KG1 (cell line): ENCODE data around the gene BANP.
"Not testable (repeated sequence)": the region's sequence is repeated elsewhere in the genome, so short reads cannot be mapped to it uniquely, and the experiment has no call there.

Experiments used
- DNase-seq: peaks from one replicate; lab custom pipeline; 2025; lab: John Stamatoyannopoulos, UW

The BANP gene

GRCh38 chr16:87926246-87927194 lies 24.7 kb upstream of the BANP start:
- DNase-seq: no peak

DNA sequence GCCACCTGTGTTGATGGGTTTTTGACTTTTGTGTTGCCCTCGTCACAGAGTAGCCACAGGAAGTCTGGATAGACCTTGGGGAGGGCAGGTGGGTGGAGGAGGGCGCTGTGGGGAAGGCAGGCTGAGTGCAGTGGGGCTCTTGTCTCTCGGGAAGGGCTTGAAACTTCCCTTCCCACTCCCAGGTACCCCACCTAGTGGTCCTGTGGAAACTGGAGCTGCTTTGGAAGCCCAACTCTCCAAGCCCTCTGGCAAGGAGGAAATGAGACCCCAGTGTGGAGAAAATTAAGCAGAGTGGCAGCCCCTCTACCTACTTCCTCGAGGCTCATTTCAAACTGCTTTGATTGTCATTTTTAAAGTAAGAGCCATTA lies 24.1 kb upstream of the BANP start:
- DNase-seq: no peak

GRCh38 chr16:87929986-87930385 lies 21.2 kb upstream of the BANP start:
- DNase-seq: no peak

GRCh38 chr16:87930456-87930855 lies 20.8 kb upstream of the BANP start:
- no peak for DNase-seq

- DNase-seq: no peak
Measured at GRCh38 chr16:87931504-87931903, 19.7 kb upstream of the BANP start.

GRCh38 chr16:87932475-87933139 lies 18.6 kb upstream of the BANP start:
- DNase-seq: not testable (repeated sequence)

- DNase-seq: no peak
Measured at GRCh38 chr16:87933140-87933495, 18.1 kb upstream of the BANP start.

DNA sequence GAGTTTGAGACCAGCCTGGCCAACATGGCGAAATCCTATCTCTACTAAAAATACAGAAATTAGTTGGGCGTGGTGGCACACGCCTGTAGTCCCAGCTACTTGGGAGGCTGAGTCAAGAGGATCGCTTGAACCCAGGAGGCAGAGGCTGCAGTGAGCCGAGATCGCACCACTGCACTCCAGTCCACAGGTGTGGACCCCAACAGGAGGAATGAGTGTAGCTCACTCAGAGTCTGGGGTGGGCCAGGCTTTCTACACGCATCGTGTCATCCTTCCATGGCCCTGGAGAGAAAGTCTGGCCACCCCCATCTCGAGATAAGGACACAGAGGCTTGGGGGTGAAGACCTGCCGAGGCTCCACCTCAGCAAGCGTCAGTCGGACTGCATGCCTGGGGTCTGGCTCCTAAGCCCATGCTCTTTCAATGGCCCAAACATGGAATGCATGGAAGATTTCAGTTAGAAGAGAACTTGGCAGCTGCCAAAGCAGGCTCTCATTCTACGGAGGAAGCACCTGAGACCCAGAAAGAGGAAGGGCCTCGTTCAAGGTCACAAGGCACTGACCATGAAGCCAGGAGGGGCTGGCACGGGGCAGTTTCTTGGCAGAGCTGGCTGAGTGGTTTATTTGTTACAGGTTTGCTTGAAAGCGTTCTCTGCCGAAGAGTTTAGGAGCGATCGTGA lies 16.3 kb upstream of the BANP start:
- DNase-seq: not testable (repeated sequence)

GRCh38 chr16:87936016-87936374 lies 15.2 kb upstream of the BANP start:
- DNase-seq: not testable (repeated sequence)

DNA sequence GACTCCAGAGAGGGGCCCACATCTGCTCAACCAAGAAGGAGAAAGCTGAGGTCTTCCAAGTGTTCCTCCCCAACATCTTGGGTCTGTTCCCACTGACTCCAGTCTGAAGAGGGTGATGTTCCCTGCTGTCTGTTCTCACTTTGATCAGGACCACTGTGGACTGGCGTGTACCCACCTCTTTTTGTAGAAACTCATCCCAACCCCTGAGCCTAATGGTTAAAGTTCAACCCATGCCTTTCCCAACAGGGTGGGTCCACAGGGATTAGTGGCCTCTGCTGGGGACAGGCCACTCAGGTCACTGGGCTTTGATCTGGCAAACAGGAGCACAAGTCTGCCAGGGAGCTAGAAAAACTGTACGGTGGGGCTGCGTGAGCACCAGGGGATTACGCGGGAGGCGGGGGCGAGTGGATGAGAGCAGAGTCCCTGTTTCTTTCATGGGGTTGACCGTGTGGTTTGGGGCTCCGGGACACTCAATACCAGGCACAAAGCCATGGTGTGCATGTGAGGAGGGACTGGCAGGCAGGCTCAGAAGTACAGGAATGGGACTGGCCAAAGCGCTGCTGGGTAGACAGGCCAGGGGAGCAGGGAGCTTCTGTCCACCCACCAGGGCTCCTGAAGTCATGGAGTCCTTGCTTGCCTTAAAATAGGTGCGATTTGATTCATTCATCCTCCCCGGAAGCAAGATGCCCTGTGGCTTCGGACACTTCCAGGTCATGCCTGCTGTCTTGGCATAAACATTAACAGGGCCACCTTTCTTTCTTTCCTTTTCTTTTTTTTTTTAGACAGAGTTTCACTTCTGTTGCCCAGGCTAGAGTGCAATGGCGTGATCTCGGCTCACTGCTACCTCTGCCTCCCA lies 14.6 kb upstream of the BANP start, which contains the start of gene CA5A:
Gene CA5A (minus strand): TSS at position 155 of the 856 bp plus-strand sequence. CDS start 79 bp downstream, at position 76.
- no peak for DNase-seq

DNA sequence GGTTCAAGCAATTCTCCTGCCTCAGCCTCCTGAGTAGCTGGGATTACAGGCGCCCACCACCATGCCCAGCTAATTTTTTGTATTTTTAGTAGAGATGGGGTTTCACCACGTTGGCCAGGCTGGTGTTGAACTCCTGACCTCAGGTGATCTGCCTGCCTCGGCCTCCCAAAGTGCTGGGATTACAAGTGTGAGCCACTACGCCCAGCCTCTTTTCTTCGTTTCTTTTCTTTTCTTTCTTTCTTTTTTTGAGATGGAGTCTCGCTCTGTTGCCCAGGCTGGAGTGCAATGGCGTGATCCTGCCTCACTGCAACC lies 14.0 kb upstream of the BANP start:
- DNase-seq: not testable (repeated sequence)

DNA sequence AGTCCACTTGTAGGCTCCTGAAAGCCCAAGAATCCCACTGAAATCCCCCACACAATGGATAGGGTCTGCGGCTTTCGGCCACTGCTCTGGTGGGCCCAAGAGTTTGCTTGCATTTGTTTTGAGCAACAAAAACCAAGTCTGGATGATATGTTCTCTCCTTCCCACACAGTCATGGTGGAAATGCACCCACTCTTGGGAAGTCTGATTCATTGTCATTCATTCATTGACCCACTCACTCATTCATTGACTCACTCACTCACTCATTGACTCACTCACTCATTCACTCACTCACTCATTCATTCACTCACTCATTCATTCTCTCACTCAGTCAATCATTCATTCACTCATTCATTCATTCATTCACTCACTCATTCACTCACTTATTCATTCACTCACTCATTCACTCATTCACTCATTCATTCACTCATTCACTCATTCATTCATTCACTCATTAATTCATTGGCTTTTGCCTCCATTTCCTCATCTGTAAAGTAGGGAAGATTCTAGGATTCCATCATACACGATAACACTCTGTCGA lies 12.8 kb upstream of the BANP start:
- DNase-seq: no peak

GRCh38 chr16:87939562-87940423 lies 11.4 kb upstream of the BANP start:
- DNase-seq: no peak

DNA sequence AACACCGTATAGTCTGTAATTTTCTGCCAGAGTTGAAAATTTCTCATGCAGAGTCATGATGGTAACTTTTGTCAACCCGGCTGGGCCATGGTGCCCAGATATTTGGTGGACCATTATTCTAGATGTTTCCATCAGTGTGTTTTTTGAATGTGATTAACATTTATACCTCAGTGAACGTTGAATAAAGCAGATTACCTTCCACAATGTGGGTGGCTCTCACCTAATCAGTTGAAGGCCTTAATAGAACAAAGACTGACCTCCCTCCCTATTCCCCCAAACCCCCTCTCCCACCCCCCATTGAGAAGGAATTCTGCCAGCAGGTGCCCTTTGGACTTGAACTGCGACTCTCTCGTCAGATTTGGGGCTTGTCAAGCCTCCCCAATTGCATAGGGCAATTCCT lies 8.6 kb upstream of the BANP start:
- DNase-seq: no peak

DNA sequence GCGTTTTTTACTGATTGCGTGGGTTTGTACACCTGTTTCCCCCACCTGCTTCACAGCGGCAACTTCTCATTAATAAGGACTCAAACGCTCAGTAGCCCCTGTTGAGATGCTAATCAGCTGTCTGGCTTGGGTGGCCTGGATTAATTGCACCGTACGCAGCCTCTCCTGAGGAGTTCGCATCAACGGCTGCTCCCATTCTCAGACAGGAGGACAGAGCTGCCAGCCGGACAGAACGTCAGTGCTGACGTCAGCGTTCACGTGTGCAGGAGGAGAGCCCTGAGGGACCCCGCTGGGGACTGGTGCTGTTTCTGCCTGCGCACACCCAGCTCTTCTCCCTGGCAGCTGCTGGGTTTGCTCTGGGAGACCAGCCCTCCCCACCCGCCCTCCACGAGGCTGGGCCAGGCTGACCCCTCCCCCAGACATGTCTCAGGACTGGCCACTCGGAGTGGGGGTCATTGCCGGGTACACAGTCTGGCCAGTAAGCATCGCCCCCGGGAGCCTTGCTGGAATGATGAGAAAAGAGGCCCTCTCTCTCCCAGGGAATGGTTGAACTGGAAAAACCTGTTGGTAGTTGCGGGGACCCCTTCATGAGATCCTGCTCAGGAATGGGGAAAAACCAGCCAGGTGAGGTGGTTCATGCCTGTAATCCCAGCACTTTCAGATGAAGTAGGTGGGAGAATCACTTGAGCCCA lies 5.7 kb upstream of the BANP start:
- no peak for DNase-seq

- DNase-seq: no peak
Measured at GRCh38 chr16:87946596-87947347, 4.5 kb upstream of the BANP start.

DNA sequence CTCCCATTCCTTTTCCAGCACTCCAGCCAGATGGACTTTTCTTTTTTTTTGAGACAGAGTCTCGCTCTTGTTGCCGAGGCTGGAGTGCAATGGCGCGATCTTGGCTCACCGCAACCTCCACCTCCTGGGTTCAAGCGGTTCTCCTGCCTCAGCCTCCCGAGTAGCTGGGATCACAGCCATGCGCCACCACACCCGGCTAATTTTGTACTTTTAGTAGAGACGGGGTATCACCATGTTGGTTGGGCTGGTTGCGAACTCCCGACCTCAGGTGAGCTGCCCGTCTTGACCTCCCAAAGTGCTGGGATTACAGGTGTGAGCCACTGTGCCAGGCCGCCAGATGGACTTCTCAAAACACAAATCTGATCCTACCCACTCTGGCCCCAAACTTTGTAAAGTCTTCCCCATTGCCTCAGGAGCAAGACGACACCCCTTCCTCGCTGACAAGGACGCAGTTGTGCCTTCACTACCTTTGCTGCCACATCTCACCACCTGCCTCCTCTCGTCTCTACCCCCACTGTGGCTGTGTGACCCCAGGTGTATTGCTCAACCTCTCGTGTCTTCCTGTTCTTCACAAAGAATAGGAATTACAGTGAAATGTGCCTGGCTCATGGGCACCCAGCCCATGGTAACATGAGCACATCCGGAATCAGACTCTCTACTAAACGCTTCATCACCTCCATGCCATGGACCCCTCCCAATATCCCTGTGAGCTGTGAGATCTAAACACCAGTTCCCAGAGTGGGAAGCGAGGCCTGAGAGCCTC lies 3.7 kb upstream of the BANP start:
- DNase-seq: no peak

DNA sequence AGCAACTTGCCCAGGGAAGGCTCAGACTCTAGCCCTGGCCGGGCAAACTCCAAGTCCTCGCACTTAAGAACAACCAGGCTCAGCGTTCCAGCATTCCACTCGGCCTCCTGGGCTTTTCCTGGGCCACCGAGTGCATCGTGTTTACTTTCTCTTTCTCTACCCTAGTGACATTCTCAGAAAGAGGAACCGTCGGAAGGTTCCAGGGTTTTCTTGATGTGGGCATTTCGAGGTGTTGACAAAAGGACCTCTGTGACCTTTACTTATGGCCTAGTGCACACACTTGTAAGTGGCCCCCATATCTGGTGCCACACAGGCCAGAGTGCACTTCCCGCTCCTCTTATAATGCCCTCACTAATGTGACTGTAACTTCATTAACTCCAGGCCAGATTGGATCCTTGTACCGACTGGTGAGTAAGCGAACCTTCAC lies 3.1 kb upstream of the BANP start:
- DNase-seq: peak; percentile 21

DNA sequence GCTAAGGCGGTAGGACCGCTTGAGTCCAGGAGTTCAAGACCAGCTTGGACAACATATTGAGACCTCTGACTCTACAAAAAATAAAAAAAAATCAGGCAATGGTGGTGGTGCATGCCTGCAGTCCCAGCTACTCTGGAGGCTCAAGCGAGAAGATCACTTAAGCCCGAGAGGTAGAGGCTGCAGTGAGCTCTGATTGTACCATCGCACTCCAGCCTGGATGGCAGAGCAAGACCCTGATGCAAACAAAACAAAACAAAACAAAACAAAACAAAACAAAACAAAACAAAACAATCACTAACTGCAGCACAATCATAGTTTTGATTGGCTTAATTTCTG lies 2.5 kb upstream of the BANP start:
- DNase-seq: no peak
